WI38 (cell line): ENCODE measurements around the gene SMDT1.

Experiments used
- H3K4me3 ChIP-seq: 2 replicates; pipeline ENCODE4 v1.5.1; 2011; ENCODE audit warnings: low read depth, mild to moderate bottlenecking, control low read depth, low read length
- CTCF ChIP-seq: IDR thresholded peaks from 2 replicates; pipeline ENCODE4 v1.5.1; 2012; ENCODE audit warnings: low read depth, mild to moderate bottlenecking, control low read depth, low read length

Gene SMDT1

DNA sequence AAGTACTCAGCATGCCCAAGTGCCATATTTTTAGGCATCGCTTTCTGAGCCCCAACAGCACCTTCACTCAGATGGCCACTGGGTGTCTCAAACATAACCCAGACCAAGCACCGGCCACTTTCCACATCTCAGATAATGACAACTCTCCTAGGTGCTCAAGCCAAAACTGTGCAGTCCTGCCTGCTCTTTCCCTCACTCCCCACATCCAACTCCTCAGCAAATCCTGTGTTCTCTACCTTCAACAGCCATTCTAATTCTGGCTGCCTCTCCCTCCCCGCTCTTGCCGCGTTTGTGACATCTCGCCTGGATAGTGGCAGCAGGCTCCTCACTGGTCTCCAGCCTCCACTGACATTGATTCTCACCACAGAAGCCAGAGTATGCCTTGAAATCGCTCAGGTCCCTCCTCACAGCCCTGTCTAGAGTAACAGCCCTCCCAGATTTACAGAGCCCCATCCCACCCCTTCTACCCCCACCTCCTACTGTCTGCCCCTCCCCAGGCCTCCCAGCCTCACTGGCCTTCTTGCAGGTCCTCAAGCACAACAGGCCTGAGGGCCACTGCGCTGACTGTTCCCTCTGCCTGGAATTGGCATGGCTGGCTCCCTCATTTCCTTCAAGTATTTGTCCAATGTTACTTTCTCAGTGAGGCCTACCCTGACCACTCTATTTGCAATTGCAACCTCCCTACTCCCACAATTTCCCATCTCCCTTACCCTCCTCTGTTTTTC lies 6.7 kb upstream of the SMDT1 start:
- no peak for TF ChIP-seq CTCF
- H3K4me3 ChIP-seq, result no peak overlapping the region

DNA sequence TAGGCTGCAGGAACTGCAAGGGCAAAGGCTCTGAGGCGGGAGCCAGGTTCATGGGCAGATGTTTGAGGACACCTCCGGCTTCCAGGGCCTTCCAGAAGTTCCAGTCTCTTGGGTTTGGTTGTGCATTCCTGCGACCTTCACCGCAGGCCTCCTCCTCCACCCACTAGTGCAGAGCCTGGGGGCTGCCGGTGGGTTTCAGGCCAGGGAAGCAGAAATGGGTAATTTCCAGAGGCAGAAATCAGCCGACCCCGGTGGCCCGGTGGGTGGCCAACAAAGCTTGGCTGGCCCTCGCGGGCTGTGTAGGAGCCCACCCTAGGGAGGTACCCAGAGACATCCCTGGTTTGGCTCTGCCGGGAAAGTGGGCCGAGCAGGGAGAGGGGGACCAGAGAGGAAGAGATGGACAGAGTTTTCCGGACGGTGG lies 5.9 kb upstream of the SMDT1 start:
- peak overlapping the region; percentile 66 for H3K4me3 ChIP-seq
- no peak for TF ChIP-seq CTCF

- peak within 1 kb of the TSS; percentile 66 for H3K4me3 ChIP-seq
- TF ChIP-seq CTCF, result peak; percentile 37
These were observed 5.2 kb upstream of the SMDT1 start, which contains the start of gene PHETA2 for GRCh38 chr22:42074132-42074811. Gene PHETA2 (plus strand): TSS chr22:42074248. CDS start chr22:42077294, 3,046 bp downstream.

DNA sequence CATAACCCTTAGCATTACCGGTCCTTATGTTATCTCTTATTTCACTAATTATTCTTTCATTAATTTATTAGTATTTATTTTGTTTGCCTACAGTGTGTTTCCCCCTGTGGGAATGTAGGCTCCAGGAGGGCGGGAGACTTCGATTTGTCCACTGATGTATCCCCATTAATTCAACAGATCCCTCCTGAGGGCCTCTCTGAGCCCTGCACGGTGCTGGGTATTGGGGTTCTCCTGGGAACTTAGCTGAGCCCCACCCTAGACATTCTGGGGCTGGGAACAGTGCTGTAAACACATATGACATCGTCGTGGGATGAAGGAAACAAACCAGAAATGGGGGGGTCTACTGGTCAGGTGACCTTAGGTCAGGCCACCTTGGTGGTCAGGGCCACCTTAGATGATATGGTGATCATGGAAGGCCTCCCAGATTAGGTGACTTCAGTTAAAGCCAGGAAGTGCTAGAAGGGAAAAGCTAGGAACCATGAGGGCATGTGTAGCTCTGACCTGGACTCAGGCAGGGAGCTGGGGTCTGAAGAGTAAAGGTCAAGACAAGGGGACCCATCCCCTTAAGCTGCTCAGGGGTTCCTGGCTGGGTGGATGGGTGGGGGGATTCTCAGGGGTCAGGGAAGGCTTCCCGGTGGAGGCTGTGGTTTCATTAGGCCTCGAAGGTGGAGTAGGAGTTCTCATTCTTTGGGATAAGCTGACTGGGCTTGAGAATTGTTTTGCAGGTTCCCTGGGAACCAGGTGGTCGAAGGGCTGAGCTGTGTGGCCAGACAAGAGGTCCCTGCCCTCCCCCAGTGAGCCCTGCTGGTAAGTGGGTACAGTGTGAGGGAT lies 4.4 kb upstream of the SMDT1 start:
- H3K4me3 ChIP-seq, result peak overlapping the region; percentile 66
- TF ChIP-seq CTCF, result no peak

DNA sequence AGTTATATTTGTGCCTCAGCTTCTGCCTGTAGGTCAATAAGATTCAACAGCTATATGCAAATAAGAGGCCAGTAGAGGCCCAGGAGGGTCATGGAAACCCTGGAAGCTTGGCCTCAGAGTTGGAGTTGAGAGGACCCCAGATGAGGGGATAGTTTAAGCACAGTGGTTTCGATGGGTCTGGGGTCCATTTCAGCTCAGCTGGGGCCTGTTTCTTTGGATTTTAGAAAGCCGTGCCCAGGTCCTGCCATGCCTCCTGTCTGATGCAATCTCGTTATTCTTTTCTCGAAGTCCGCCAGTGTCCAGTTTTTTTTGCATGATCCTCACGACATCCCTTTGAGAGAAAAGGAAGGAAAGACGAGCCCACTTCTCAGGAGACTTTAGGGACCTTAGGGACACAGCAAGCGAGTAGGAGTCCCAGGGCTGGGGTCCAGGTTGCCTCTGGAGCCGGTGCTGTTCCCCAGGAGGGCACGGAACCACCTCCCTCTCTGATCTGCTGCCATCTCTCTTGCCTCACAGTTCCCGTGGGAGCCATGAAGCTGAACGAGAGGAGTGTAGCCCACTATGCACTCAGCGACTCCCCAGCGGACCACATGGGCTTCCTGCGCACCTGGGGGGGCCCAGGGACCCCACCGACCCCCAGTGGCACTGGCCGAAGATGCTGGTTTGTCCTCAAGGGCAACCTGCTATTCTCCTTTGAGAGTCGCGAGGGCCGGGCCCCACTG lies 2.6 kb upstream of the SMDT1 start:
- no peak overlapping the region for H3K4me3 ChIP-seq
- TF ChIP-seq CTCF, result no peak

DNA sequence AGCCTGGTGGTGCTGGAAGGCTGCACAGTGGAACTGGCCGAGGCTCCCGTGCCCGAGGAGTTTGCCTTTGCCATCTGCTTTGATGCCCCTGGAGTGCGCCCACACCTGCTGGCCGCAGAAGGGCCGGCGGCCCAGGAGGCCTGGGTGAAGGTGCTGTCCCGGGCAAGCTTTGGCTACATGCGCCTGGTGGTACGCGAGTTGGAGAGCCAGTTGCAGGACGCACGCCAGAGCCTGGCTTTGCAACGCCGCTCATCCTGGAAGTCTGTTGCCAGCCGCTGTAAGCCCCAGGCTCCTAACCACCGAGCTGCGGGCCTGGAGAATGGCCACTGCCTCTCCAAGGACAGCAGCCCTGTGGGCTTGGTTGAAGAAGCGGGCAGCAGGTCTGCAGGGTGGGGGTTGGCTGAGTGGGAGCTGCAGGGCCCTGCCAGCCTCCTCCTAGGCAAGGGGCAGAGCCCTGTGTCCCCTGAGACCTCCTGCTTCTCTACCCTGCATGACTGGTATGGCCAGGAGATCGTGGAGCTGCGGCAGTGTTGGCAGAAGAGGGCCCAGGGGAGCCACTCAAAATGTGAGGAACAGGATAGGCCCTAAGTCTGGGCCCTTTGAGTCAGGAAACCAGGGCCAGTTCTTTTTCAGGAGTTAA lies 1.9 kb upstream of the SMDT1 start:
- no peak overlapping the region for H3K4me3 ChIP-seq
- no peak for TF ChIP-seq CTCF
